ENCODE measurements around the gene TBX21.
"Not testable (repeated sequence)": the region's sequence is repeated elsewhere in the genome, so short reads cannot be mapped to it uniquely, and the experiment has no call there.

TBX21 gene

DNA sequence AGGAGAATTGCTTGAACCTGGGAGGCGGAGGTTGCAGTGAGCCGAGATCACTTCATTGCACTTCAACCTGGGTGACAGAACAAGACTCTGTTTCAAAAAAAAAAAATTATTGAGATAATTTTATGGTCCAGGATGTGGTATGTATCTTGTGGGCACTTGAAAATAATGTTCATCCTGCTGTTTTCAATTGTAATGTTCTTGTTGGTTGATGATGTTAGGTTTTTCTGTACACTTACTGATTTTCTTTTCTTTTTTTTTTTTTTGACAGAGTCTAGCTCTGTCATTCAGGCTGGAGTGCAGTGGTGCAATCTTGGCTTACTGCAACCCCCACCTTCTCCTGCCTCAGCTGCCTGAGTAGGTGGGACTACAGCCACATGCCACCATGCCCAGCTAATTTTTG is 29.7 kb downstream of the TBX21 start:
- Histone ChIP-seq H3K4me3 (ENCODE audit: insufficient read length, low read depth) (no peak overlapping the region), H3K9ac (ENCODE audit: insufficient read length, low read depth) (no peak overlapping the region), H3K9me3 (ENCODE audit: insufficient read depth, low read length) (peaks cover 15% of the 10 kb centered on the region; the same call in 1 of the 2 replicates), H3K27me3 (ENCODE audit: insufficient read depth, insufficient read length) (peaks cover 3% of the 10 kb centered on the region), H3K4me1 (ENCODE audit: insufficient read depth, insufficient read length) (no peaks in the 10 kb centered on the region), H3K36me3 (ENCODE audit: insufficient read depth, insufficient read length, low read length) (no peaks in the 10 kb centered on the region)
- TF ChIP-seq YY1 (IDR thresholded peaks at IDR 0.05; ENCODE audit: insufficient read depth, insufficient read length) = no peak
- TF ChIP-seq ZNF274 (IDR thresholded peaks at IDR 0.05; ENCODE audit: low read depth, low read length) = no peak
- no peak for TF ChIP-seq SUZ12 (IDR thresholded peaks at IDR 0.05; ENCODE audit: extremely low read depth, insufficient read depth, insufficient read length)
- DNase-seq (ENCODE audit: low read depth, low spot score) = no peak

DNA sequence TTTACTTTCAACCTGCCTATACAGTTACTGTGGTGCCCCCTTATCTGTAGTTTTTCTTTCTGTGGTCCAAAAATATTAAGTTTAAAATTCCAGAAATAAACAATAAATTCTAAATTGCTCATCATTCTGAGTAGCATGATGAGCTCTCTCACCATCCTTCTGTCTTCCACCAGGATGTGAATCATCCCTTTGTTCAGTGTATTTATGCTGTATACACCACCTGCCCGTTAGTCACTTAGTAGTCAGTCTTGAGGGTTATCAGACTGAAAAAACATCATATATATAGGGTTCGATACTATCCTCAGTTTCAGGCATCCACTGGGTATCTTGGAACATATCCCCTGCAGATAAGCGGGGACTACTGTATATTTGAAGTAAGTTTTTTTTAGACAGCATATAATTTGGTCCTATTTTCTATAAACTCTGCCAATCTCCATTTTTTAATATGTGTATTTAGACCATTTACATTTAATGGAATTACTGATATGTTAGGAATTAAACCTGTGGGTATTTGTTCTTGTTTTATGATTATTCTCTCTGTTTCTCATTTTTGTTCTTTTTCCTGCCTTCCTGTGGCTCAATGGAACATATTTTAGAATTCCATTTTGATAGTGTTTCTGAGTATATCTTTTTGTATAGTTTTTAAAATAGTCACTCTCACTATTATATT is 31.0 kb downstream of the TBX21 start:
- TF ChIP-seq ZNF274 (IDR thresholded peaks at IDR 0.05; ENCODE audit: low read depth, low read length) = no peak
- no peak for TF ChIP-seq SUZ12 (IDR thresholded peaks at IDR 0.05; ENCODE audit: extremely low read depth, insufficient read depth, insufficient read length)
- no peaks in the 10 kb centered on the region for H3K36me3 ChIP-seq (ENCODE audit: insufficient read depth, insufficient read length, low read length)
- DNase-seq (ENCODE audit: low read depth, low spot score) = no peak
- H3K4me3 ChIP-seq (ENCODE audit: insufficient read length, low read depth) = no peak overlapping the region
- H3K9me3 ChIP-seq (ENCODE audit: insufficient read depth, low read length) = peaks cover 15% of the 10 kb centered on the region; the same call in 1 of the 2 replicates
- H3K4me1 ChIP-seq (ENCODE audit: insufficient read depth, insufficient read length) = no peaks in the 10 kb centered on the region
- H3K9ac ChIP-seq (ENCODE audit: insufficient read length, low read depth) = no peak overlapping the region
- no peaks in the 10 kb centered on the region for H3K27me3 ChIP-seq (ENCODE audit: insufficient read depth, insufficient read length)

DNA sequence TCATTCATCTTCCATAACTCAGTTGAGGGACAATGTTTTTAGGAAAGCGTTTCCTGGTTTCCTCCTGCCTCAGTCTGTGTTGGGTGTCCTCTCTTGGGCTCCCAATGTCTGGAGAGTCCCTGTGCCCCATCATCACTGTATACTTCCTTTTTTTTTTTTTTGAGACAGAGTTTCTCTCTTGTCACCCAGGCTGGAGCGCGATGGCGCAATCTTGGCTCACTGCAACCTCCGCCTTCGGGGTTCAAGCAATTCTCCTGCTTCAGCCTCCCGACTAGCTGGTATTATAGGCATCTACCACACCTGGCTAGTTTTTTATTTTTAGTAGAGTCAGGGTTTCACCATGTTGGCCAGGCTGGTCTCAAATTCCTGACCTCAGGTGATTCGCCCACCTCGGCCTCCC is 40.6 kb downstream of the TBX21 start:
- H3K27me3 ChIP-seq (ENCODE audit: insufficient read depth, insufficient read length) = peaks cover 28% of the 10 kb centered on the region
- DNase-seq (ENCODE audit: low read depth, low spot score); H3K9ac ChIP-seq (ENCODE audit: insufficient read length, low read depth); H3K9me3 ChIP-seq (ENCODE audit: insufficient read depth, low read length); H3K4me3 ChIP-seq (ENCODE audit: insufficient read length, low read depth); H3K4me1 ChIP-seq (ENCODE audit: insufficient read depth, insufficient read length); H3K36me3 ChIP-seq (ENCODE audit: insufficient read depth, insufficient read length, low read length): not testable (repeated sequence)

DNA sequence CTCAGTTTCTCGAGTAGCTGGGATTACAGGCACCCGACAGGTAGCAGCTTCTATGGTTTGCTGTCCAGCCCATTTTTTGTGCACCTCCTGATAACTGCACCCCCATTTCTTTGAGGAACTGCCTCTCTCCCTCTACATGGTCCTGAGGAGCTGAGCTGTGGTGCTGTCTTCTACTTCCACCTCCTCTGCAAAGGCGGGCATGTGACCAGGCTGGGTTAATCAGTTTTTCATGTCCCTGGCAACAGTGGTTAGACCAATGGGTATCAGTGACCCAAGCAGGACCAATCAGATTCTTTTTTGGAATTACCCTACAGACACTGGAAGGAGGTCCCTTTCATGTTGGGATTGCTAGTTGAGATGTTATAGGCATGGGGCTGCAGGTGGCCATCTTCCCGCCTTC is 41.3 kb downstream of the TBX21 start:
- H3K9ac ChIP-seq (ENCODE audit: insufficient read length, low read depth) = no peak overlapping the region
- H3K27me3 ChIP-seq (ENCODE audit: insufficient read depth, insufficient read length) = peaks cover 28% of the 10 kb centered on the region
- no peak overlapping the region for H3K4me3 ChIP-seq (ENCODE audit: insufficient read length, low read depth)
- H3K4me1 ChIP-seq (ENCODE audit: insufficient read depth, insufficient read length) = no peaks in the 10 kb centered on the region
- no peak for TF ChIP-seq SUZ12 (IDR thresholded peaks at IDR 0.05; ENCODE audit: extremely low read depth, insufficient read depth, insufficient read length)
- no peak for TF ChIP-seq YY1 (IDR thresholded peaks at IDR 0.05; ENCODE audit: insufficient read depth, insufficient read length)
- no peak for TF ChIP-seq ZNF274 (IDR thresholded peaks at IDR 0.05; ENCODE audit: low read depth, low read length)
- H3K36me3 ChIP-seq (ENCODE audit: insufficient read depth, insufficient read length, low read length) = no peaks in the 10 kb centered on the region
- DNase-seq (ENCODE audit: low read depth, low spot score) = no peak
- peaks cover 8% of the 10 kb centered on the region for H3K9me3 ChIP-seq (ENCODE audit: insufficient read depth, low read length)

DNA sequence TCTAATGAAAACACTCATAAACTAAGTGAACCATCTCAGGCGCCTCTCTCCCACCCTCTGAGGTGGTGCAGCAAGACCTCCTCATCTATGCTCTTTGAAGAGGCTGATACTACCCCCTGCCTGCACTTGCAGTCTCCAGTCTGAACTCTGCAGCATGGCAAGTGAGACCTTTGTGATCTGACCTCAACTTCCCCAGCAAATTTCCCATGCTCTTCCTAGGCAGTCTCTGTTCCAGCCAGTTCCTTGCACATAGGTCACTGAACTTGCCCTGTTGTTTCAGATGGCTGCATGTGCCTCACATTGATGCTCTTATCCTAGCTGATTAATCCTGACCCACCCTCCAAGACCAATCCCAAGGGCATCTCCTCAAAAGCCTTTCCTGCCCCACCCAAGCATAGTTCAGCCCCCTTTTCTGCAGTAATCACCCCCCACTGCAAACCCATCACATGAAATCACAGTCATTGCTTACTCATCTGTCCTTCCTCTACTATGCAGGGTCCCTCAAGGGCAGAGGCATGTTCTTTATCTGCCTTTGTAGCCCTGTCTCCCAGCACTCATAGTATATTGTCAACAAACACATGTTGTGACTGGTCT is 42.0 kb downstream of the TBX21 start:
- Histone ChIP-seq H3K9ac (ENCODE audit: insufficient read length, low read depth) (no peak overlapping the region), H3K4me3 (ENCODE audit: insufficient read length, low read depth) (no peak overlapping the region), H3K4me1 (ENCODE audit: insufficient read depth, insufficient read length) (no peaks in the 10 kb centered on the region), H3K9me3 (ENCODE audit: insufficient read depth, low read length) (peaks cover 8% of the 10 kb centered on the region), H3K27me3 (ENCODE audit: insufficient read depth, insufficient read length) (peaks cover 28% of the 10 kb centered on the region), H3K36me3 (ENCODE audit: insufficient read depth, insufficient read length, low read length) (no peaks in the 10 kb centered on the region)
- DNase-seq (ENCODE audit: low read depth, low spot score) = no peak
- TF ChIP-seq SUZ12 (IDR thresholded peaks at IDR 0.05; ENCODE audit: extremely low read depth, insufficient read depth, insufficient read length) (no peak), YY1 (IDR thresholded peaks at IDR 0.05; ENCODE audit: insufficient read depth, insufficient read length) (no peak), ZNF274 (IDR thresholded peaks at IDR 0.05; ENCODE audit: low read depth, low read length) (no peak)

DNA sequence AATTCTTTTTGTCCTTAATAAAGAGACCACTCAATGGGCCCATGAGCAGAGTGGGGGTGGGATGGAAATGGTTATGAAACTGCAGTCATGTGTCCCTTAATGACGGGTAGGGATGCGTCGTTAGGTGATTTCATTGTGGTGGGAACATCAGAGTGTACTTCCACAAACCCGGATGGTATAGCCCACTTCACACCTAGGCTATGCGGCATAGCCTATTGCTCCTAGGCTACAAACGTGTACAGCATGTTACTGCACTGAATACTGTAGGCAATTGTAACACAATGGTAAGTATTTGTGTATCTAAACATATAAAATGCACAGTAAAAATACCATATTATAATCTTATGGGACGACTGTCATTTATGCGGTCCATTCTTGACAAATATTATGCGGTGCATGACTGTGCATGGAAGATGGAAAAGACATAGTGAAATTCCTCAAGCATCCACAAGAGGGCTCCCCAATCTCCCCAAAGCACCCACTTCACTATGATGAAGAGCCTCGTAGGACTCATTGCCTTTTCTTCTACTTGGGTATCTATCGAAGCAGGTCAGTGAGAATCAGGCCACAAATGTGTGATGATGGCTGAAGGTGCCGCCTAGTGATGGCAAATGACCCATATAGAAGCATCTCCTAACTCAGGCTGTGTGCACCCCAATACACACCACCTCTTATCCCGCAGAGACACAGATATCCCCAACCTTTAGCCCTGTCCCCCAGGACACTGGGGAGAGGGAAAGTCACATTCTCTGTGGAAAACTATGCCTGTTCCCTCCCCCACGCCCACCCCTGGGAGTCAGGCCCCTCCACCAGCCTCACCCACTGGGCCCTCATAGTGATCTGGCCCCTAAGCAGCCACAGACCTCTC is 43.5 kb downstream of the TBX21 start:
- Histone ChIP-seq H3K27me3 (ENCODE audit: insufficient read depth, insufficient read length) (peaks cover 28% of the 10 kb centered on the region), H3K4me3 (ENCODE audit: insufficient read length, low read depth) (no peak overlapping the region), H3K36me3 (ENCODE audit: insufficient read depth, insufficient read length, low read length) (no peaks in the 10 kb centered on the region), H3K9ac (ENCODE audit: insufficient read length, low read depth) (no peak overlapping the region), H3K9me3 (ENCODE audit: insufficient read depth, low read length) (peaks cover under 1% of the 10 kb centered on the region; the same call in 1 of the 2 replicates), H3K4me1 (ENCODE audit: insufficient read depth, insufficient read length) (no peaks in the 10 kb centered on the region)
- TF ChIP-seq ZNF274 (IDR thresholded peaks at IDR 0.05; ENCODE audit: low read depth, low read length) = no peak
- no peak for TF ChIP-seq SUZ12 (IDR thresholded peaks at IDR 0.05; ENCODE audit: extremely low read depth, insufficient read depth, insufficient read length)
- no peak for TF ChIP-seq YY1 (IDR thresholded peaks at IDR 0.05; ENCODE audit: insufficient read depth, insufficient read length)
- DNase-seq (ENCODE audit: low read depth, low spot score) = no peak

DNA sequence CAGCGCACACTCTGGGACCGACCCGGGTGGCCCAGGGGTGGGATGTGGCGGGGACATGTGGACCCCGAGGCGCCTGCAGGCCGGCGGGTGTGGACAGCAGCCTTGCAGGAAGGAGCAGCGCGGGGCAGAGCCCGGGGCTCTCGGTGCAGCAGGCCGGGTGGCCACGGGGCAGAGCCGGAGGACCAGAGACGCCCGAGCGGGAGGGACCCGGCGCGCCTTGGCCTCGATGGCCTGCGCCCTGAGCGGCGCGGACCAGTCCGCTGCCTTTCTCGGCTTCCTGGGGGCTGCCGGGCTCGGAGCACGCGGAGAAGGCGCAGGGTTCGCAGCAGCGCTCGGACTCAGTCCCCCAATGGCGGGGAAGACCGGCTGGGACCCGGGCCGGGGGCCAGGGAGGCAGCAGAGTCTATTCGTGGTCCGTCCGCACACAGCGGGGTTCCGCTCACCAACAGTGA is 45.2 kb downstream of the TBX21 start:
- Histone ChIP-seq H3K4me1 (ENCODE audit: insufficient read depth, insufficient read length) (no peaks in the 10 kb centered on the region), H3K36me3 (ENCODE audit: insufficient read depth, insufficient read length, low read length) (no peaks in the 10 kb centered on the region), H3K4me3 (ENCODE audit: insufficient read length, low read depth) (no peak overlapping the region), H3K27me3 (ENCODE audit: insufficient read depth, insufficient read length) (peaks cover 24% of the 10 kb centered on the region), H3K9ac (ENCODE audit: insufficient read length, low read depth) (no peak overlapping the region), H3K9me3 (ENCODE audit: insufficient read depth, low read length) (no peaks in the 10 kb centered on the region)
- TF ChIP-seq SUZ12 (IDR thresholded peaks at IDR 0.05; ENCODE audit: extremely low read depth, insufficient read depth, insufficient read length) (no peak), YY1 (IDR thresholded peaks at IDR 0.05; ENCODE audit: insufficient read depth, insufficient read length) (no peak), ZNF274 (IDR thresholded peaks at IDR 0.05; ENCODE audit: low read depth, low read length) (no peak)
- DNase-seq (ENCODE audit: low read depth, low spot score) = no peak

Data from NT2/D1 (cell line).